ENCODE results near the gene HOXA3.

GRCh38 chr7:27111042-27111750, 41.2 kb downstream of the HOXA3 start:
- TF ChIP-seq EZH2 (IDR thresholded peaks at IDR 0.05; ENCODE audit: low read length) (no peak), CTCF (optimal IDR thresholded peaks at IDR 0.05 in 1 of 3, IDR thresholded peaks at IDR 0.05 in 1 of 3, conservative IDR thresholded peaks at IDR 0.05 in 1 of 3; ENCODE audit: extremely low read depth in 1 of 3, insufficient read depth in 2 of 3, low read length in 3 of 3) (no peak)

Measured in keratinocyte (primary cell).